HL-60 (cell line): ENCODE measurements around the gene GALNT13.

Experiments used
- DNase-seq, 2 experiments: peaks; one replicate each; pipeline ENCODE4 v3.0.0-alpha.2; 2010 to 2020; ENCODE audit warnings: low read depth in 1 of 2, low spot score in 1 of 2
- H3K27ac ChIP-seq: fragments of 250-450 bp; sonication (Bioruptor Pico); replicated peaks from 2 replicates; pipeline ENCODE4 v1.5.1; 2020; ENCODE audit warnings: mild to moderate bottlenecking, moderate library complexity
- H3K27me3 ChIP-seq: fragments of 250-450 bp; sonication (Bioruptor Pico); 2 replicates; pipeline ENCODE4 v1.5.1; 2021; ENCODE audit warnings: mild to moderate bottlenecking, moderate library complexity; ENCODE audit not compliant: insufficient read depth, poor library complexity, severe bottlenecking
- H3K4me3 ChIP-seq: replicated peaks from 2 replicates; pipeline ENCODE4 v1.5.1; 2011; ENCODE audit warnings: mild to moderate bottlenecking, control low read depth, low read length; ENCODE audit not compliant: insufficient read depth
- CTCF ChIP-seq: IDR thresholded peaks from one replicate; pipeline ENCODE4 v1.5.1; 2011; ENCODE audit warnings: low read length, control low read depth, inconsistent platforms; ENCODE audit not compliant: insufficient read depth
- GABPA ChIP-seq: IDR thresholded peaks from 2 replicates; pipeline ENCODE4 v1.6.1; 2012; ENCODE audit warnings: low read depth
- POLR2AphosphoS5 ChIP-seq: IDR thresholded peaks from 2 replicates; pipeline ENCODE4 v1.6.1; 2012; ENCODE audit warnings: low read depth
- REST ChIP-seq: IDR thresholded peaks from 2 replicates; pipeline ENCODE4 v1.6.1; 2012; ENCODE audit warnings: low read depth; ENCODE audit not compliant: insufficient replicate concordance
- SPI1 ChIP-seq: IDR thresholded peaks from 2 replicates; pipeline ENCODE4 v1.6.1; 2012; ENCODE audit warnings: low read depth, mild to moderate bottlenecking, borderline replicate concordance

GALNT13 gene

GRCh38 chr2:154256136-154256535 is 384.4 kb downstream of the GALNT13 start:
- TF ChIP-seq REST = no peak
- TF ChIP-seq CTCF = no peak
- TF ChIP-seq POLR2AphosphoS5 = no peak
- TF ChIP-seq GABPA = no peak
- no peak for TF ChIP-seq SPI1
- no peak for DNase-seq
- H3K27me3 ChIP-seq = no peaks in the 10 kb centered on the region
- H3K4me3 ChIP-seq = no peak overlapping the region
- H3K27ac ChIP-seq = no peak overlapping the region

GRCh38 chr2:154259030-154259429 is 387.3 kb downstream of the GALNT13 start:
- Histone ChIP-seq H3K27me3 (no peaks in the 10 kb centered on the region), H3K4me3 (no peak overlapping the region), H3K27ac (no peak overlapping the region)
- no peak for TF ChIP-seq SPI1
- TF ChIP-seq REST = no peak
- no peak for TF ChIP-seq CTCF
- no peak for TF ChIP-seq GABPA
- TF ChIP-seq POLR2AphosphoS5 = no peak
- no peak for DNase-seq

GRCh38 chr2:154261473-154262027 is 389.8 kb downstream of the GALNT13 start:
- DNase-seq = no peak
- Histone ChIP-seq H3K27ac (no peak overlapping the region), H3K27me3 (no peaks in the 10 kb centered on the region), H3K4me3 (no peak overlapping the region)
- TF ChIP-seq SPI1 = no peak
- no peak for TF ChIP-seq GABPA
- TF ChIP-seq POLR2AphosphoS5 = no peak
- TF ChIP-seq CTCF = no peak
- TF ChIP-seq REST = no peak
